DND-41 (cell line): Measurements from ENCODE around the gene SMURF1.

Experiments
- EZH2 ChIP-seq: IDR thresholded peaks from 3 replicates; pipeline ENCODE4 v1.6.1; 2012; ENCODE audit warnings: borderline replicate concordance, low read depth, mild to moderate bottlenecking, moderate library complexity, low read length, inconsistent platforms; ENCODE audit not compliant: severe bottlenecking
- TF ChIP-seq, protein P1 (sequence below): IDR thresholded peaks from 2 replicates; pipeline ENCODE4 v1.5.1; 2012; ENCODE audit warnings: borderline replicate concordance, low read length, moderate library complexity, mild to moderate bottlenecking; ENCODE audit not compliant: poor library complexity, severe bottlenecking; ENCODE audit errors: extremely low read depth

DNA sequence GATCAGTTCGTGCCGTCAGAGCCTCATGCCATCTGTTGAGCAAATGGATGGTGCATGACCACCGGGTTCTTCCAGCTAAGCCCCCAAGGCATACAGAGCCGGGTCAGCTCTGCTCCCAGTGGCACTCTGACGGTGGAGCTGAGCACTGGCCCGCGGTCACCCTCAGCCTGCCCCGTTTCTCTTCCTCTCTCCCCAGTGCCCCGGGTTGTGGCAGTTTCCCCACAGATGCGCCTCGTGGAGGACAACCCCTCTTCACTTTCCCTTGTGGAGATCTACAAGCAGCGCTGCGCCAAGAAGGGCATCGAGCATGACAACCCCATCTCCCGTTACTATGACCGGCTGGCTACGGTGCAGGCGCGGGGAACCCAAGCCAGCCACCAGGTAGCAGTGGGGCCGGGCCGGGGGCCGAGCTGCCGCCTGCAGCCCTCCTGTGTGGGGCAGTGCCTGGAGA lies 135.7 kb downstream of the SMURF1 start:
- no peak for TF ChIP-seq EZH2
- TF ChIP-seq, protein P1, sequence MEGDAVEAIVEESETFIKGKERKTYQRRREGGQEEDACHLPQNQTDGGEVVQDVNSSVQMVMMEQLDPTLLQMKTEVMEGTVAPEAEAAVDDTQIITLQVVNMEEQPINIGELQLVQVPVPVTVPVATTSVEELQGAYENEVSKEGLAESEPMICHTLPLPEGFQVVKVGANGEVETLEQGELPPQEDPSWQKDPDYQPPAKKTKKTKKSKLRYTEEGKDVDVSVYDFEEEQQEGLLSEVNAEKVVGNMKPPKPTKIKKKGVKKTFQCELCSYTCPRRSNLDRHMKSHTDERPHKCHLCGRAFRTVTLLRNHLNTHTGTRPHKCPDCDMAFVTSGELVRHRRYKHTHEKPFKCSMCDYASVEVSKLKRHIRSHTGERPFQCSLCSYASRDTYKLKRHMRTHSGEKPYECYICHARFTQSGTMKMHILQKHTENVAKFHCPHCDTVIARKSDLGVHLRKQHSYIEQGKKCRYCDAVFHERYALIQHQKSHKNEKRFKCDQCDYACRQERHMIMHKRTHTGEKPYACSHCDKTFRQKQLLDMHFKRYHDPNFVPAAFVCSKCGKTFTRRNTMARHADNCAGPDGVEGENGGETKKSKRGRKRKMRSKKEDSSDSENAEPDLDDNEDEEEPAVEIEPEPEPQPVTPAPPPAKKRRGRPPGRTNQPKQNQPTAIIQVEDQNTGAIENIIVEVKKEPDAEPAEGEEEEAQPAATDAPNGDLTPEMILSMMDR: no peak
